B cell (primary cell): ENCODE results near the gene PLEKHG4. TPM values are rescaled to one million over a fixed set of nuclear protein-coding genes. Genes with fewer than 3 reads are reported as not detected.

Experiments used
- ATAC-seq: fragments of 200-7000 bp; cut with Tn5 transposase; one replicate; pipeline ENCODE4 v1.10.0; 2021; ENCODE audit warnings: low read depth, mild to moderate bottlenecking, moderate number of reproducible peaks, moderate library complexity
- CTCF ChIA-PET: fragments of 350-600 bp; sonication (Branson Sonifier 250); formaldehyde crosslinking; loops from one replicate; lab custom pipeline; 2021; ENCODE audit warnings: antibody characterized with exemption, inconsistent platforms; lab: Charles Lee
- POLR2A ChIA-PET: fragments of 350-600 bp; sonication (Branson Sonifier 250); formaldehyde crosslinking; loops from one replicate; lab custom pipeline; 2021; ENCODE audit warnings: antibody characterized with exemption; lab: Charles Lee
- DNase-seq: peaks from one replicate; pipeline ENCODE4 v3.0.0; 2013
- H2AFZ ChIP-seq: 2 replicates; pipeline ENCODE4 v1.6.1; 2012; ENCODE audit warnings: mild to moderate bottlenecking, low read depth, low read length; ENCODE audit not compliant: insufficient read depth, poor library complexity, severe bottlenecking
- H3K27ac ChIP-seq, 2 donors: 1 replicate in 1 of 2; 2 replicates in 1 of 2; pipeline ENCODE4 v1.5.1; 2012 to 2013; ENCODE audit warnings: low read length in 2 of 2, mild to moderate bottlenecking in 2 of 2, moderate library complexity in 1 of 2
- H3K27me3 ChIP-seq, 4 experiments: fragments of 200-600 bp in 1 of 4; sonication (generic) in 1 of 4; replicated peaks in 1 of 4; 1 replicate in 2 of 4; 2 replicates in 2 of 4; pipeline versions ENCODE4 v1.6.1 to v1.7.0; 2013 to 2016; ENCODE audit warnings: low read length in 3 of 4, mild to moderate bottlenecking in 2 of 4, mixed read lengths in 1 of 4, moderate library complexity in 1 of 4; ENCODE audit not compliant: insufficient read depth in 4 of 4, control insufficient read depth in 3 of 4; ENCODE audit errors: control extremely low read depth in 1 of 4
- H3K36me3 ChIP-seq, 2 experiments: replicated peaks in 1 of 2; 1 replicate in 1 of 2; 2 replicates in 1 of 2; pipeline versions ENCODE4 v1.6.1 to v1.7.1; 2013; ENCODE audit warnings: low read length in 1 of 2; ENCODE audit not compliant: insufficient read depth in 2 of 2, control insufficient read depth in 1 of 2; ENCODE audit errors: control extremely low read depth in 1 of 2, extremely low read depth in 1 of 2
- H3K4me1 ChIP-seq, 2 donors: fragments of 200-600 bp in 1 of 2; sonication (generic) in 1 of 2; 1 replicate in 1 of 2; 2 replicates in 1 of 2; pipeline versions ENCODE4 v1.5.1 to v1.6.1; 2013 to 2017; ENCODE audit warnings: low read length in 2 of 2; ENCODE audit not compliant: control insufficient read depth in 2 of 2, insufficient read depth in 2 of 2
- H3K4me2 ChIP-seq: replicated peaks from 2 replicates; pipeline ENCODE3; 2012; ENCODE audit warnings: mild to moderate bottlenecking, low read depth, low read length; ENCODE audit not compliant: poor library complexity, severe bottlenecking
- H3K4me3 ChIP-seq, 5 experiments: fragments of 200-600 bp in 1 of 5; sonication (generic) in 1 of 5; 1 replicate in 3 of 5; 2 replicates in 2 of 5; pipeline versions ENCODE4 v1.5.1 to v1.7.0; 2011 to 2016; ENCODE audit warnings: low read length in 4 of 5, mild to moderate bottlenecking in 4 of 5, low read depth in 2 of 5, control low read depth in 1 of 5, moderate library complexity in 1 of 5; ENCODE audit not compliant: insufficient read depth in 1 of 5; ENCODE audit errors: control extremely low read depth in 1 of 5, extremely low read depth in 1 of 5
- H3K79me2 ChIP-seq: fragments of 200-600 bp; sonication (generic); one replicate; pipeline ENCODE4 v1.6.0; 2016; ENCODE audit warnings: low read length; ENCODE audit not compliant: control insufficient read depth, insufficient read depth
- H3K9ac ChIP-seq: fragments of 200-600 bp; sonication (generic); 2 replicates; pipeline ENCODE4 v1.6.1; 2017; ENCODE audit warnings: mild to moderate bottlenecking, low read length, moderate library complexity
- H3K9me3 ChIP-seq, 3 donors: one replicate each; pipeline versions ENCODE4 v1.6.1 to v1.7.1; 2013; ENCODE audit warnings: low read length in 2 of 3; ENCODE audit not compliant: control insufficient read depth in 2 of 3, insufficient read depth in 1 of 3; ENCODE audit errors: control extremely low read depth in 1 of 3
- H4K20me1 ChIP-seq: 2 replicates; pipeline ENCODE4 v1.6.0; 2012; ENCODE audit warnings: mild to moderate bottlenecking, low read length; ENCODE audit not compliant: insufficient read depth, control insufficient read depth, poor library complexity, severe bottlenecking
- H3K27ac Mint-ChIP-seq: one replicate; pipeline ENCODE4 v1.8.0; 2021; ENCODE audit warnings: mixed read lengths
- H3K27me3 Mint-ChIP-seq: one replicate; pipeline ENCODE4 v1.8.0; 2021; ENCODE audit warnings: mixed read lengths
- H3K4me1 Mint-ChIP-seq: one replicate; pipeline ENCODE4 v1.8.0; 2021; ENCODE audit warnings: mixed read lengths
- H3K4me3 Mint-ChIP-seq: one replicate; pipeline ENCODE4 v1.8.0; 2021; ENCODE audit warnings: mixed read lengths
- H3K9me3 Mint-ChIP-seq: one replicate; pipeline ENCODE4 v1.8.0; 2022; ENCODE audit warnings: mixed read lengths; ENCODE audit not compliant: insufficient read depth
- CTCF ChIP-seq: fragments of 200-600 bp; IDR thresholded peaks from one replicate; pipeline ENCODE4 v1.8.0; 2022; ENCODE audit warnings: antibody characterized with exemption, mild to moderate bottlenecking
- EZH2 ChIP-seq: IDR thresholded peaks from 2 replicates; pipeline ENCODE4 v1.6.1; 2012; ENCODE audit warnings: borderline replicate concordance, low read depth, mild to moderate bottlenecking, moderate library complexity, low read length; ENCODE audit not compliant: insufficient read depth, poor library complexity, severe bottlenecking
- WGBS: methylation state at CpG from one replicate; pipeline ENCODE4 v1.1.5; 2013; ENCODE audit warnings: missing lambda C conversion rate; ENCODE audit not compliant: insufficient coverage; 5-methylcytosine and 5-hydroxymethylcytosine counted together
- intact Hi-C: fragments of 100-400 bp; cut with micrococcal nuclease; formaldehyde crosslinking; loops from one replicate; pipeline ENCODE4 v1.10.0; 2022
- polyA plus RNA-seq: library from polyadenylated mRNA; depleted of rRNA; stranded (reverse); fragments of >200 nt; gene quantifications from 2 replicates; pipeline ENCODE4 v1.2.3, GENCODE V29; 2012
- total RNA-seq, 2 donors: library from RNA; stranded (reverse); fragments of 120-200 nt in 1 of 2; gene quantifications; 1 replicate in 1 of 2; 2 replicates in 1 of 2; pipeline versions ENCODE4 v1.2.3 to v1.2.4, GENCODE V29; 2013 to 2022

Gene PLEKHG4
- total and polyA plus RNA-seq, 2 donors (not counting 1 experiment from before 2014, with no cell fraction given): 6.0 to 7.1 TPM

GRCh38 chr16:67269766-67270165, 9.6 kb upstream of the PLEKHG4 start:
- H4K20me1 ChIP-seq: no peaks in the 10 kb centered on the region
- TF ChIP-seq EZH2: no peak
- TF ChIP-seq CTCF: no peak
- no peaks in the 10 kb centered on the region for H3K9me3 ChIP-seq
- Mint-ChIP-seq H3K4me3 (no peak overlapping the region), H3K27ac (no peak overlapping the region), H3K27me3 (peaks cover 3% of the 10 kb centered on the region), H3K9me3 (no peaks in the 10 kb centered on the region), H3K4me1 (no peaks in the 10 kb centered on the region)
- no peaks in the 10 kb centered on the region for H3K36me3 ChIP-seq
- DNase-seq (no peak), ATAC-seq (no peak)
- no peak overlapping the region for H3K4me2 ChIP-seq
- no peaks in the 10 kb centered on the region for H3K79me2 ChIP-seq
- CTCF ChIA-PET: interaction anchor here (0.7 to 1.4 kb wide), 3 partner anchors 9 to 74 kb away, joined by 3 to 5 read pairs (median 3); no protein-coding TSS in a partner anchor
- WGBS: 66% methylated on average over 3 of the region's 5 CpGs
- no peak overlapping the region for H3K9ac ChIP-seq
- no peak overlapping the region for H3K4me3 ChIP-seq
- no peaks in the 10 kb centered on the region for H3K4me1 ChIP-seq
- intact Hi-C loops: no loop called here
- POLR2A ChIA-PET: no interaction called here
- no peak overlapping the region for H2AFZ ChIP-seq
- H3K27me3 ChIP-seq: no peaks in the 10 kb centered on the region
- H3K27ac ChIP-seq: no peak overlapping the region

DNA sequence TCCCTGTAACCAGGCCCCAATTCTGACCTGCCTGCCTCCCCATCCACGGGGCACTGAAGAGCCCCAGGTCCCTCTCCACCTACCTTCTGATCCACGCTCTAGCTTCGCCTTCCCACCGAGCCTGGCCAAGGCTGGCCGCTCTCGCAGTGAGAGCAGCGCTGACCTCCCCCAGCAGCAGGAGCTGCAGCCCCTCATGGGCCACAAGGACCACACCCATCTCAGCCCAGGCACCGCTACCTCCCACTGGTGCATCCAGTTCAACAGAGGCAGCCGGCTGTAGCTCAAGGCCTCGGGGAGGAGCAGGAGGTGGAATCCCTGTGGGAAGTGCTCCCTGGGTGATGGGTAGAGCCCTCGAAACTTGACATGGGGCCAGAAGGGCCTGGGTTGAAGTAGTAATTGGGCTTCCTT, 8.4 kb upstream of the PLEKHG4 start:
- no peaks in the 10 kb centered on the region for H3K9me3 Mint-ChIP-seq
- intact Hi-C loops: no loop called here
- H3K4me3 Mint-ChIP-seq: no peak overlapping the region
- no peak overlapping the region for H3K9ac ChIP-seq
- no peaks in the 10 kb centered on the region for H3K4me1 ChIP-seq
- no peak for DNase-seq
- no peak overlapping the region for H3K4me3 ChIP-seq
- ChIA-PET POLR2A (no interaction called here), CTCF (interaction anchor here (0.6 kb wide), 1 partner anchor 42 kb away, joined by 3 read pairs; no protein-coding TSS in a partner anchor)
- no peaks in the 10 kb centered on the region for H3K4me1 Mint-ChIP-seq
- TF ChIP-seq CTCF (no peak), EZH2 (no peak)
- no peak overlapping the region for H3K27ac ChIP-seq
- H3K4me2 ChIP-seq: no peak overlapping the region
- no peaks in the 10 kb centered on the region for H3K79me2 ChIP-seq
- no peaks in the 10 kb centered on the region for H4K20me1 ChIP-seq
- no peak overlapping the region for H2AFZ ChIP-seq
- no peaks in the 10 kb centered on the region for H3K9me3 ChIP-seq
- H3K36me3 ChIP-seq: no peaks in the 10 kb centered on the region
- 88% methylated on average over 9 of the region's 11 CpGs for WGBS
- no peak for ATAC-seq
- peaks cover 3% of the 10 kb centered on the region for H3K27me3 Mint-ChIP-seq
- H3K27me3 ChIP-seq: no peaks in the 10 kb centered on the region
- H3K27ac Mint-ChIP-seq: no peak overlapping the region
